Bronchial epithelial cell (primary cell): ENCODE results near the gene CEBPE. TPM values are rescaled to one million over a fixed set of nuclear protein-coding genes. Genes with fewer than 3 reads are reported as not detected.

Experiments used
- DNase-seq: peaks from one replicate; pipeline ENCODE4 v3.0.0-alpha.2; 2010; ENCODE audit warnings: low read depth
- FAIRE-seq: peaks from 2 replicates; lab custom pipeline; 2011; peaks lifted over from hg19 to GRCh38; lab: Jason Lieb, UNC
- H3K27me3 ChIP-seq: 2 replicates; pipeline ENCODE4 v1.5.1; 2011; ENCODE audit warnings: low read length; ENCODE audit not compliant: control insufficient read depth, insufficient read depth
- H3K36me3 ChIP-seq: 2 replicates; pipeline ENCODE4 v1.5.1; 2011; ENCODE audit warnings: low read length; ENCODE audit not compliant: control insufficient read depth, insufficient read depth
- H3K4me3 ChIP-seq: 2 replicates; pipeline ENCODE4 v1.5.1; 2011; ENCODE audit warnings: mild to moderate bottlenecking, low read depth, low read length, control low read depth
- CTCF ChIP-seq: IDR thresholded peaks from 2 replicates; pipeline ENCODE4 v1.5.1; 2011; ENCODE audit warnings: mild to moderate bottlenecking, moderate library complexity, low read length, control low read depth, inconsistent platforms; ENCODE audit not compliant: insufficient read depth, severe bottlenecking
- total RNA-seq: library from RNA; depleted of rRNA; stranded (reverse); fragments of >200 nt; gene quantifications from 2 replicates; pipeline ENCODE4 v1.2.1, GENCODE V29; 2014

CEBPE gene
- total RNA-seq, 1 donor from 2014 or later = not detected

GRCh38 chr14:23124337-23124954, 5.4 kb upstream of the CEBPE start:
- FAIRE-seq (no peak), DNase-seq (no peak)
- Histone ChIP-seq H3K27me3 (no peaks in the 10 kb centered on the region), H3K36me3 (peaks cover 2% of the 10 kb centered on the region), H3K4me3 (no peak overlapping the region)
- TF ChIP-seq CTCF = no peak

GRCh38 chr14:23123419-23123818, 4.4 kb upstream of the CEBPE start:
- H3K27me3 ChIP-seq = no peaks in the 10 kb centered on the region
- FAIRE-seq (no peak), DNase-seq (peak; percentile 23)
- H3K36me3 ChIP-seq = peaks cover 2% of the 10 kb centered on the region
- no peak overlapping the region for H3K4me3 ChIP-seq
- TF ChIP-seq CTCF = no peak

GRCh38 chr14:23122086-23122485, 3.0 kb upstream of the CEBPE start:
- DNase-seq = no peak
- Histone ChIP-seq H3K27me3 (no peaks in the 10 kb centered on the region), H3K36me3 (no peaks in the 10 kb centered on the region), H3K4me3 (no peak overlapping the region)
- TF ChIP-seq CTCF = no peak
- FAIRE-seq = no peak

GRCh38 chr14:23121361-23121771, 2.3 kb upstream of the CEBPE start:
- Histone ChIP-seq H3K27me3 (no peaks in the 10 kb centered on the region), H3K4me3 (no peak overlapping the region), H3K36me3 (no peaks in the 10 kb centered on the region)
- no peak for TF ChIP-seq CTCF
- DNase-seq = peak; percentile 15
- FAIRE-seq = no peak

- no peaks in the 10 kb centered on the region for H3K27me3 ChIP-seq
- H3K4me3 ChIP-seq = no peak overlapping the region
- DNase-seq (peak; percentile 71), FAIRE-seq (no peak)
- no peaks in the 10 kb centered on the region for H3K36me3 ChIP-seq
- peak; percentile 99 for TF ChIP-seq CTCF
These were observed 1.6 kb upstream of the CEBPE start for GRCh38 chr14:23120541-23121251.
